HG02588 (cell line): ENCODE measurements around the gene SPPL3.
A peak's percentile ranks its signal among the peaks of the same experiment; 100 is the strongest.
"Not testable (repeated sequence)": the region's sequence is repeated elsewhere in the genome, so short reads cannot be mapped to it uniquely, and the experiment has no call there.

Source experiments
- ATAC-seq: cut with Tn5 transposase; IDR thresholded peaks from one replicate; pipeline ENCODE4 v1.9.1; 2021; ENCODE audit warnings: mild to moderate bottlenecking, moderate library complexity; ENCODE audit not compliant: unreplicated experiment

SPPL3 gene

DNA sequence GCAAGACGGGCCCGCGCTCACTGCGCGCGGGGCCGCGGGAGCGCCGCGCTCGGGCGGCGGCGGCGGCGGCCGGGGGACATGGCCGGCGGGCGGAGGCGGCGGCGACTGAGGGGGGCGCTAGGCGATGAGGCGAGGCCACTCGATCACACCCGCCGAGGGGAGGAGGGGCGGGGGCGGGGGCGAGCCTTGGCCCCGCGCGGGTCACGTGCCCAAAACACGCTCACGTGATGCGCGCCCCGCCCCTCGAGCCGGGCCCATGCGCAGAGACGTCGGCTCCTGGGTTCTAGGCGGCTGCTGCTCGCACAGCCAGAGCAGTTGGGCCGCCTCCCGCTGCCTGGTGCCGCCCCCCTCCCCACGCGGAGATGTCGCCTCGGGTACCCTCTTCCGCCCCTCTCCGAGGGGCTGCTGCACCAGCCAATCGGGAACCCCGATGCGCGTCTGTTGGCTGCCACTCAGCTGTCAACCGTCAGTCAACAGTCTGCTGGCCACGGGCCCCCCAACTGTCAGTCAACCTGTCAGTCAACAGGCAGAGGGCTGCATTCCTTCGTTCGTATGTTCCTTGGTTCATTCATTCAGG is at the start of gene SPPL3:
TSS of gene SPPL3 (minus strand) at position 162 of the 577 bp plus-strand sequence. CDS start 491 bp downstream, outside the sequence.
- ATAC-seq = peak; percentile 62

DNA sequence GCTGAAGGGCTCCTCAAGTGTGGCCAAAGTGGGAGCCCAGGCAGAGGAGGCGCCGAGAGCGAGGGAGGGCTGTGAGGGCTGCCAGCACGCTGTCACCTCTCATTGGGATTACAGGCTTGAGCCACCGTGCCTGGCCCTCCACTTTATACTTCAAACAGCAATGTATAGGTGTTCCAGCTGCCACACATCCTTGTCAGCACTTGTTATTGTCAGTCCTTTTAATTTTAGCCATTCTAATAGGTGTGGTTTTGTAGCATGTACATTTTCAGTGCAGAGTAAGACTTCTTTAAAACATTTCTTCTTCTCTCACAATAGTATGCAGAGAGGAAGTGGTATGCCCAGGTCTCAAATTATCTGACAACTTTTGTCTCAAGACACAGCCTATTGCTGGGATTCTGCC is 46.6 kb upstream of the SPPL3 start:
- ATAC-seq = no peak

GRCh38 chr12:120950260-120950799 is 46.2 kb upstream of the SPPL3 start:
- ATAC-seq = not testable (repeated sequence)

GRCh38 chr12:120945516-120945915 is 41.4 kb upstream of the SPPL3 start:
- ATAC-seq = not testable (repeated sequence)

GRCh38 chr12:120944645-120945217 is 40.6 kb upstream of the SPPL3 start:
- no peak for ATAC-seq

DNA sequence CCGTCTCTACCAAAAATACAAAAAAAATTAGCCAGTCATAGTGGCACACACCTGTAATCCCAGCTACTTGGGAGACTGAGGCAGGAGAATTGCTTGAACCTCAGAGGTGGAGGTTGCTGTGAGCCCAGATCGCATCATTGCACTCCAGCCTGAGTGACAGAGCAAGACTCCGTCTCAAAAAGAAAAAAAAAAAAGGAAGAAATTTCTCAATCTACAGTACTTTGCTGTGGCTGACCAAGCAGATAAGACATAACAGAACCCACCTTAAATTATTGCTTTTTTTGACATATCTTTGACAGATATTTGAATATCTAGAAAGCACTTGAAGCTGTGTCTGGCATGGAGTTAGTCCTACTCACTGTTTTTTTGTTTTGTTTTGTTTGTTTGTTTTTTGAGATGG is 39.3 kb upstream of the SPPL3 start:
- ATAC-seq = no peak

DNA sequence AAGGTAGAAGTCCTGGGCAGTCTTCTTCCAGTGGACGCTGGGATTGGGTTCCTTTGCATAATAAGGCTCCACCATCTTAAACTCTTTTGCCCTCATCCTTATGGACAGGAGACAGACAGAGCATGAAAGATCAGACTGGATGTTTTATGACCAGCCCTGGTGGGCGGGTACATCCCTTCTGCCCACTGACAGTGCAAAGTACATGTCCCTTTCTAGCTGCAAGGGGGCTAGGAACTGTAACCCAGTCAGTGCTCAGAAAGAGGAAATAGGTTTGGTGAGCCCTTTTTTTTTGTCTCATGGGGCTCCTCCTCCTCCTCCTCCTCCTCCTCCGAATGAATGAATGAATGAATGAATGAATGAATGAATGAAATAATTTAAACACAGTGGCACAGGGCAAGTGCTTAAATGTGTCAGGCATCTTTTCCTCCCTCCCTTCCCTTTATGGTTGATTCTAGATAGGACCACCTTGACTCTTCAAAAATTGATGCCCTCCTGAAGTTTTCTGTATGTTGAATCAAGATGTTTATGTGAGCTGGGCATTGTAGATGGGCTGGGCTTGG is 37.8 kb upstream of the SPPL3 start:
- ATAC-seq = no peak

GRCh38 chr12:120941412-120941811 is 37.3 kb upstream of the SPPL3 start:
- no peak for ATAC-seq

DNA sequence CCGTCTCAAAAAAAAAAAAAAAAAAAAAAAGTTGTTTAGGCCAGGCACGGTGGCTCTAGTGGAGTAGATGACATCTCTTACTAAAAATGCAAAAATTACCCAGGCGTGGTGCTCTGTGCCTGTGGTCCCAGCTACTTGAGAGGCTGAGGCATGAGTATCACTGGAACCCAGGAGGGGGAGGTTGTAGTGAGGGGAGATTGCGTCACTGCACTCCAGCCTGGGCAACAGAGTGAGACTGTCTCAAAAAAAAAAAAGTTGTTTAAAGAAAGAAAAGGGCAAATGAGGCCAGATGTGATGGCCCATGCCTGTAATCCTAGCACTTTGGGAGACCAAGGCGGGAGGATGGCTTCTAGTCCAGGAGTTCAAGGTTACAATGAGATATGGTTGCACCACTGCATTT is 36.6 kb upstream of the SPPL3 start:
- no peak for ATAC-seq

DNA sequence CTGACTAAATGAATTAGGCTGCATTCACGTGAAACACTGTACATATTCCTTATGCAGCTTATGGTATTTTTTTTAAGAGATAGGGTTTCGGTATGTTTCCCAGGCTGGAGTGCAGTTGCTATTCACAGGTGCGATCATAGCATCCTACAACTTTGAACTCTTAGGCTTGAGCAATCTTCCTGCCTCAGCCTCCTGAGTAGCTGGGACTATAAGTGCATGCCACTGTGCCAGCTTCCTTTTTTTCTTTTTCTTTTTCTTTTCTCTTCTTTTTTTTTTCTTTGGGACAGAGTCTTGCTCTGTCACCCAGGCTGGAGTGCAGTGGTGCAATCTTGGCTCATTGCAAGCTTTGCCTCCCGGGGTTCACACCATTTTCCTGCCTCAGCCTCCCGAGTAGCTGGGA is 35.8 kb upstream of the SPPL3 start:
- no peak for ATAC-seq

DNA sequence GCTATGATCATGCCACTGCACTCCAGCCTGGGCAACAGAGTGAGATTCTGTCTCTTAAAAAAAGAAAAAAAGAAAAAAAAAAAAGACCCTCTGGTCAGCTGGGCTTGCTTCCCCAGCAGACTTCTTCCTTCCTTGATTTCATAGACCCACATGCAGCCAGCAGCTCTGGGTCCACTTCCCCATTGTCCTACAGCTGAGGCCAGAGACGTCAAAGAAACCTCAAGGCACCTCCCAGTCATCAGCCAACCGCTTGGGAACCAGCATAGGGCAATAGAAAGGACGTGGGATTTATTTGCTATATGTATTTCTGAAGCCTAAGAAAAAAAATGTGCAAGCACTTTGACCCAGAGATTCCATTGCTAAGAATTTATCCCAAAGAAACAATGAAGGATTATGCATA is 35.4 kb upstream of the SPPL3 start:
- no peak for ATAC-seq

- no peak for ATAC-seq
Measured at GRCh38 chr12:120938496-120938895, 34.3 kb upstream of the SPPL3 start.

DNA sequence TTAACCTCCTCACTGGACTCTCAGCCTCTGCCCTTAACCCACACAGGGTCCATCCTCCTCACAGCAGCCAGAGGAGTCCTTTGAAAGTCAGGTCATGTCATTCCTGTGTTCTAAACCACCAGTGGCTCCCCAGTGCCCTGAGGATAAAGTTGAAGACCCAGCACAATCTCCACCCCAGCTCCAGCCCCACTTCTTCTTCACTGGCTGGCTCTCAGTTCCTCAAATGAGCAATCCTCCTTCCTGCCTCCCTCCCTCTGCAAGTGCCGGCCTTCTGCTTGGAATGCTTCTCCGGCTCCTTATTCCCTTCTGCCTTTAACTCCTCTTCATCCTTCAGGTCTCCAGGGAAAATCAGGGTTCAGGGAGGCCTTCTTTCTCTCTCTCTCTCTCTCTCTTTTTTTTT is 32.0 kb upstream of the SPPL3 start:
- ATAC-seq = no peak

DNA sequence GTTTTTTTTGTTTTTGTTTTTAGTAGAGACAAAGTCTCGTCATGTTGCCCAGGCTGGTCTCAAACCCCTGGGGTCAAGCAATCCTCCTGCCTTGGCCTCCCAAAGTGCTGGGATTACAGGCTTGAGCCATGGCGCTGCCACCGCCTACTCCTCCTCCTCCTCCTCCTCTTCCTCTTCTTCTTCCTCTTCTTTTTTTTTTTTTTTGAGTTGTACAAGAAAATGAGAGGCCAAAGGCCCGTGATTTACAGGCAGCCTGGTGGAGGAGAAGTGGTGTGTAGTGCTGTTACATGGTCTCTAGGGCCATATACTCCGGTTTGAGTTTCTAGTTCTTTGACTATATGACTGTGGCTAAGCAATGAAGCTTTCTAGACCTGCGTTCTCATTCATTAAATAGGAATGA is 29.6 kb upstream of the SPPL3 start:
- ATAC-seq = no peak

GRCh38 chr12:120932956-120933526 is 28.9 kb upstream of the SPPL3 start:
- ATAC-seq = no peak

GRCh38 chr12:120932058-120932457 is 27.9 kb upstream of the SPPL3 start:
- no peak for ATAC-seq

GRCh38 chr12:120930032-120930431 is 25.9 kb upstream of the SPPL3 start:
- no peak for ATAC-seq

- ATAC-seq = no peak
Measured at GRCh38 chr12:120928864-120929652, 24.9 kb upstream of the SPPL3 start.

- no peak for ATAC-seq
Measured at GRCh38 chr12:120925740-120926563, 21.8 kb upstream of the SPPL3 start.

DNA sequence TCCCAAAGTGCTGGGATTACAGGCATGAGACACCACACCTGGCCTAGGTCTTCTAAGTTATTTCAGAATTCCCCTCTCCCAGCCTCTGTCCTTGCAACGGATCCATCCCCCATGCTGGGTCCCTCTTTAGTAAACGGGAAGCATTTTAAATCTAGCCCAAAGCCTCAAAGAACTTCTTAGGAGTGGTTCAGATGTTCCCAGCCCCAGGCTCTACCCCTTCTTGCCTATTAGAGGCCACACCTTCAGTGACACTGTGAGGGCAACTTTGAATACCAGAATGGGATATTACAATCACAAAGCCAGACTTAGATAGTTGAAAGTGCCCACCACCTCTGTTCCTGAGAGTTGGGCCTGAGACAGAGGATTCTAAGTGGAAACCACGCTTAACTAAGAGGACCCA is 18.1 kb upstream of the SPPL3 start:
- no peak for ATAC-seq
